Measurements from ENCODE around the gene GAB1. TPM values are rescaled to one million over a fixed set of nuclear protein-coding genes. Genes with fewer than 3 reads are reported as not detected.

GAB1 gene
- total and polyA plus RNA-seq, 11 donors: 15.3 to 130 (median 80.4) TPM

DNA sequence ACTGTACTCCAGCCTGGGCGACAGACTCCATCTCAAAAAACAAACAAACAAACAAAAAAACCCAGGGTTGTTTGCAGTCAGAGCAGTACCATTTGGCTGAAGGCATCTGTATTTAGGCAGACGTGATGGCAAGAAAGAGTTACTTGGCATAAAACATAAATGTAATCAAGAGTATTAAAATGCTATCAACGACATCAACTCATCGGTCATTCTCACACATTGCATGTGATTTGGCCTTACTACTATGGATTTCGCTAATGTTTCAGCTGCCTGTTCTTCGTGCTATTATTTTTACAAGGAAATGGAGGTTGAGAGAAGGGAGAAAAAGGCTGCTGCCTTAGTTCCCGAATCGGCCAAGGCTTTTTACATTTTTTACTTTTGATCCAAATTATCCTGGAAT is 161.3 kb downstream of the GAB1 start:
- 82 to 89% (median 88%) methylated on average over 8 of the region's 8 CpGs for WGBS, 4 donors
- intact Hi-C loops (cut with DNase I): no loop called here
- H3K4me1 ChIP-seq: no peaks in the 10 kb centered on the region
- no peak for TF ChIP-seq POLR2A (IDR thresholded peaks at IDR 0.05)
- TF ChIP-seq, protein P1, sequence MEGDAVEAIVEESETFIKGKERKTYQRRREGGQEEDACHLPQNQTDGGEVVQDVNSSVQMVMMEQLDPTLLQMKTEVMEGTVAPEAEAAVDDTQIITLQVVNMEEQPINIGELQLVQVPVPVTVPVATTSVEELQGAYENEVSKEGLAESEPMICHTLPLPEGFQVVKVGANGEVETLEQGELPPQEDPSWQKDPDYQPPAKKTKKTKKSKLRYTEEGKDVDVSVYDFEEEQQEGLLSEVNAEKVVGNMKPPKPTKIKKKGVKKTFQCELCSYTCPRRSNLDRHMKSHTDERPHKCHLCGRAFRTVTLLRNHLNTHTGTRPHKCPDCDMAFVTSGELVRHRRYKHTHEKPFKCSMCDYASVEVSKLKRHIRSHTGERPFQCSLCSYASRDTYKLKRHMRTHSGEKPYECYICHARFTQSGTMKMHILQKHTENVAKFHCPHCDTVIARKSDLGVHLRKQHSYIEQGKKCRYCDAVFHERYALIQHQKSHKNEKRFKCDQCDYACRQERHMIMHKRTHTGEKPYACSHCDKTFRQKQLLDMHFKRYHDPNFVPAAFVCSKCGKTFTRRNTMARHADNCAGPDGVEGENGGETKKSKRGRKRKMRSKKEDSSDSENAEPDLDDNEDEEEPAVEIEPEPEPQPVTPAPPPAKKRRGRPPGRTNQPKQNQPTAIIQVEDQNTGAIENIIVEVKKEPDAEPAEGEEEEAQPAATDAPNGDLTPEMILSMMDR (IDR thresholded peaks at IDR 0.05): no peak
- DNase-seq: no peak
- peaks cover 0 to 3% (median 0%) of the 10 kb centered on the region in 12 donors for H3K9me3 ChIP-seq
- no peaks in the 10 kb centered on the region for H3K27me3 ChIP-seq
- no peak overlapping the region for H3K27ac ChIP-seq
- no peak for ATAC-seq
- H3K4me3 ChIP-seq: no peak overlapping the region
- H3K36me3 ChIP-seq: no peaks in the 10 kb centered on the region

DNA sequence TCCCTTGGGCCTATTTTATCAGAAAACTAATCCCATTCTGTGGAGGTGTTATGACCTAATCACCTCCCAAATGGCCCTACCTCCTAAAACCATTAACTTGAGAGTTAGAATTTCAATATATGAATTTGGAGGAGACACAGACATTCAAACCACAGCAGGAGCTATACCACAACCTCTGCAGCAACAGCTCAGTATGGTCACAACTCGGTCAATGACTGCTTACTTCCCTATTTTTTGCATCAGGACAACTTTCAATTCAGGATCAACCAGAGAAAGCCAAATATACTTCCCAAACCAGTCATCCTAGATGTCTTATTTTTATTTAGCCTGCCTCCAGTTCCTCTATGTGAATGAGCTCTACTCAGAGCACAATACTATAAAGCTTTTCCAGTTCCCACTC is 165.6 kb downstream of the GAB1 start:
- no peak for TF ChIP-seq POLR2A (IDR thresholded peaks at IDR 0.05)
- TF ChIP-seq, protein P1 (IDR thresholded peaks at IDR 0.05): no peak
- intact Hi-C loops (cut with DNase I): no loop called here
- Histone ChIP-seq H3K9me3 (no peaks in the 10 kb centered on the region), H3K4me1 (no peaks in the 10 kb centered on the region), H3K27ac (no peak overlapping the region), H3K4me3 (no peak overlapping the region), H3K36me3 (no peaks in the 10 kb centered on the region), H3K27me3 (no peaks in the 10 kb centered on the region)
- 84 to 100% (median 85%) methylated on average over 1 of the region's 1 CpG for WGBS, 4 donors
- ATAC-seq: no peak
- no peak for DNase-seq

DNA sequence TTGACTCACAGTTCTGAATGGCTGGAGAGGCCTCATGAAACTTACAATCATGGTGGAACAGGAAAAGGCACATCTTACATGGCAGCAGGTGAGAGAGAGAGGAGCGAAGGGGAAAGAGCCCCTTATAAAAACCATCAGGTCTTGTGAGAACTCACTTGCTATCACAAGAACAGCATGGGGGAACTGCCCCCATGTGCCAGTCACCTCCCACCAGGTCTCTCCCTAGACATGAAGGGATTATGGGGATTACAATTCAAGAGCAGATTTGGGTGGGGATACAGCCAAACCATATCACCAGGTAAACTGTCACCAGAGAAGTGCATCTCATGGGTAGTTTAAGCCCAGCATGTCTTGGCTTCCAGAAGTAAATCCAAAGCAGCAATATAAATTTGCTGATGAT is 169.4 kb downstream of the GAB1 start:
- no peaks in the 10 kb centered on the region for H3K4me1 ChIP-seq
- 78 to 97% (median 90%) methylated on average over 1 of the region's 1 CpG for WGBS, 4 donors
- H3K27ac ChIP-seq: no peak overlapping the region
- H3K4me3 ChIP-seq: no peak overlapping the region
- H3K27me3 ChIP-seq: no peaks in the 10 kb centered on the region
- ATAC-seq (no peak), DNase-seq (no peak)
- no peaks in the 10 kb centered on the region for H3K36me3 ChIP-seq
- H3K9me3 ChIP-seq: peaks cover 0 to 4% (median 0%) of the 10 kb centered on the region in 12 donors
- intact Hi-C loops (cut with DNase I): no loop called here
- TF ChIP-seq, protein P1 (IDR thresholded peaks at IDR 0.05): no peak
- no peak for TF ChIP-seq POLR2A (IDR thresholded peaks at IDR 0.05)

DNA sequence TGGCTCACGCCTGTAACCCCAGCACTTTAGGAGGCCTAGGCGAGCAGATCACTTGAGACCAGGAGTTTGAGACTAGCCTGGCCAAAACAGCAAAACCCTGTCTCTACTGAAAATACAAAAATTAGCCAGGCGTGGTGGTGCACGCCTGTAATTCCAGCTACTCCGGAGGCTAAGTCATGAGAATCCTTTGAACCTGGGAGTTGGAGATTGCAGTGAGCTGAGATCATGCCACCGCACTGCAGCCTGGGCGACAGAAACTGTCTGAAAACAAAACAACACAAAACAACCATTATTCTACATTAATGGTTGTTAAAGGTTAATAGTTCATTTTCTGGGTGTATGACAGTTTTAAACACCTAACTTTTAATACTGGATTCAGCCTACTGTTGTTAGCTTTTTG is 175.2 kb downstream of the GAB1 start:
- intact Hi-C loops (cut with DNase I): loop anchor here in 2 of 10 donors (2.0 to 10.0 kb wide), 2 partner anchors 175 to 177 kb away; partner anchors contain the start of gene GAB1 (in 2 of the 2)
- DNase-seq (no peak), ATAC-seq (no peak)
- TF ChIP-seq, protein P1 (IDR thresholded peaks at IDR 0.05): no peak
- no peak for TF ChIP-seq POLR2A (IDR thresholded peaks at IDR 0.05)
- Histone ChIP-seq H3K27ac (no peak overlapping the region), H3K4me1 (peaks cover 0 to 26% (median 21%) of the 10 kb centered on the region in 12 donors), H3K9me3 (peaks cover 0 to 4% (median 0%) of the 10 kb centered on the region in 12 donors), H3K27me3 (no peaks in the 10 kb centered on the region), H3K36me3 (no peaks in the 10 kb centered on the region), H3K4me3 (no peak overlapping the region)
- 89 to 97% (median 94%) methylated on average over 7 of the region's 7 CpGs for WGBS, 4 donors

Data from heart left ventricle (tissue), 16 donors.